Smooth muscle cell (in vitro differentiated cells): ENCODE data around the gene FMR1. TPM values are rescaled to one million over a fixed set of nuclear protein-coding genes. Genes with fewer than 3 reads are reported as not detected.

Source experiments
- DNase-seq: peaks from one replicate; lab custom pipeline; 2025; ENCODE audit not compliant: unreplicated experiment; lab: John Stamatoyannopoulos, UW
- H2AFZ ChIP-seq: fragments of 200-600 bp; sonication (generic); 2 replicates; pipeline ENCODE4 v1.6.0; 2016; ENCODE audit warnings: antibody characterized with exemption, low read depth, mild to moderate bottlenecking
- H3F3A ChIP-seq: fragments of 200-600 bp; sonication (generic); 2 replicates; pipeline ENCODE4 v1.6.0; 2017; ENCODE audit warnings: antibody characterized with exemption, low read depth
- H3K27ac ChIP-seq: fragments of 200-600 bp; sonication (generic); 2 replicates; pipeline ENCODE4 v1.5.1; 2016; ENCODE audit warnings: low read depth, mild to moderate bottlenecking
- H3K27me3 ChIP-seq: fragments of 200-600 bp; sonication (generic); 2 replicates; pipeline ENCODE4 v1.6.1; 2016; ENCODE audit warnings: low read depth, mild to moderate bottlenecking
- H3K36me3 ChIP-seq: fragments of 200-600 bp; sonication (generic); 2 replicates; pipeline ENCODE4 v1.5.1; 2016; ENCODE audit warnings: low read depth
- H3K4me1 ChIP-seq: fragments of 200-600 bp; sonication (generic); 2 replicates; pipeline ENCODE4 v1.5.1; 2016; ENCODE audit warnings: low read depth
- H3K4me2 ChIP-seq: fragments of 200-600 bp; sonication (generic); 2 replicates; pipeline ENCODE4 v1.6.0; 2016; ENCODE audit warnings: mild to moderate bottlenecking
- H3K4me3 ChIP-seq: fragments of 200-600 bp; sonication (generic); 2 replicates; pipeline ENCODE4 v1.5.1; 2016; ENCODE audit warnings: mild to moderate bottlenecking
- H3K79me2 ChIP-seq: fragments of 200-600 bp; sonication (generic); 2 replicates; pipeline ENCODE4 v1.6.0; 2016; ENCODE audit warnings: low read depth, mild to moderate bottlenecking
- H3K9ac ChIP-seq: fragments of 200-600 bp; sonication (generic); 2 replicates; pipeline ENCODE4 v1.6.0; 2016; ENCODE audit warnings: low read depth
- H3K9me3 ChIP-seq: fragments of 200-600 bp; sonication (generic); replicated peaks from 2 replicates; pipeline ENCODE4 v1.5.1; 2016; ENCODE audit warnings: low read depth
- H4K20me1 ChIP-seq: fragments of 200-600 bp; sonication (generic); 2 replicates; pipeline ENCODE4 v1.6.0; 2016; ENCODE audit warnings: low read depth
- WGBS: methylation state at CpG from one replicate; pipeline ENCODE4 v1.1.7; 2016; ENCODE audit warnings: low lambda C conversion rate; 5-methylcytosine and 5-hydroxymethylcytosine counted together
- polyA plus RNA-seq: library from polyadenylated mRNA; unstranded; fragments of >200 nt; fragmentation: Nextera tagmentation; extraction: Ambion mirVana; gene quantifications from 2 replicates; pipeline ENCODE4 v1.2.1, GENCODE V29; 2016
- small RNA-seq: library from RNA; depleted of rRNA; stranded (forward); fragments of <200 nt; gene quantifications from one replicate; pipeline ENCODE3, GENCODE V24; 2014
- total RNA-seq: library from RNA; depleted of rRNA; stranded (reverse); fragments of >200 nt; gene quantifications from 2 replicates; pipeline ENCODE4 v1.2.3, GENCODE V29; 2014
- TF ChIP-seq, protein P1 (sequence below): fragments of 200-600 bp; sonication (generic); IDR thresholded peaks from 2 replicates; pipeline ENCODE4 v1.5.1; 2017; ENCODE audit warnings: borderline replicate concordance, mild to moderate bottlenecking, antibody characterized with exemption; ENCODE audit not compliant: insufficient read depth, poor library complexity, severe bottlenecking

The FMR1 gene
- total and polyA plus RNA-seq, 2 experiments from 2014 or later: 13.9 to 52.2 TPM

DNA sequence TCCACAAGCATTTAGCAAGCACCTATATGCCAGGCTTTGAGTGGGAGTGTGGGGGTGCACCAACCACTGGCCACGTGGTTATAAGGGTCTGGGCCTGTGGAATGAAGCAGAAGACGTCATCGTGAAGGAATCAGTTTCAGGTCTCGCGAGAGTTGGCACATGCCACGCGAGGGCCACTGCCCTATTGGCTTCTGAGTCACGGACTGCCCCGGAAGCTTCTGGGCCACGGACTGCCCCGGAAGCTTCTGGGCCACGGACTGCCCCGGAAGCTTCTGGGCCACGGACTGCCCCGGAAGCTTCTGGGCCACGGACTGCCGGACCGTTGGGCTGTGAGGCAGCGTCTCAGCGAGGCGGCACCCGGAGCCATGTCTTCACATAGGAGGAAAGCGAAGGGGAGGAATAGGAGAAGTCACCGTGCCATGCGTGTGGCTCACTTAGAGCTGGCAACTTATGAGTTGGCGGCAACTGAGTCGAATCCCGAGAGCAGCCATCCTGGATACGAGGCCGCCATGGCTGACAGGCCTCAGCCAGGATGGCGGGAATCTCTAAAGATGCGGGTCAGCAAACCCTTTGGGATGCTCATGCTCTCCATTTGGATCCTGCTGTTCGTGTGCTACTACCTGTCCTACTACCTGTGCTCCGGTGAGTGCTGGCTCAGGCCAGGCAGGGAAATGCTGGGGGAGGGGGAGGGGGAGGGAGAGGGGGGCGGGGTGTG lies 69.5 kb downstream of the FMR1 start, which contains the start of gene FMR1NB:
TSS of gene FMR1NB (plus strand) at position 300 of the 715 bp plus-strand sequence. CDS start at position 366, 66 bp downstream.
- Histone ChIP-seq H3K27me3 (no peaks in the 10 kb centered on the region), H3K4me3 (no peak within 1 kb of the TSS), H2AFZ (no peak within 1 kb of the TSS), H3K9me3 (no peaks in the 10 kb centered on the region), H3K9ac (no peak within 1 kb of the TSS), H3K4me2 (no peak within 1 kb of the TSS), H3K36me3 (no peaks in the 10 kb centered on the region), H4K20me1 (no peaks in the 10 kb centered on the region), H3K79me2 (no peaks in the 10 kb centered on the region), H3F3A (no peaks in the 10 kb centered on the region), H3K4me1 (no peaks in the 10 kb centered on the region), H3K27ac (no peak within 1 kb of the TSS)
- WGBS: 88% methylated on average over 34 of the region's 35 CpGs
- TF ChIP-seq, protein P1, sequence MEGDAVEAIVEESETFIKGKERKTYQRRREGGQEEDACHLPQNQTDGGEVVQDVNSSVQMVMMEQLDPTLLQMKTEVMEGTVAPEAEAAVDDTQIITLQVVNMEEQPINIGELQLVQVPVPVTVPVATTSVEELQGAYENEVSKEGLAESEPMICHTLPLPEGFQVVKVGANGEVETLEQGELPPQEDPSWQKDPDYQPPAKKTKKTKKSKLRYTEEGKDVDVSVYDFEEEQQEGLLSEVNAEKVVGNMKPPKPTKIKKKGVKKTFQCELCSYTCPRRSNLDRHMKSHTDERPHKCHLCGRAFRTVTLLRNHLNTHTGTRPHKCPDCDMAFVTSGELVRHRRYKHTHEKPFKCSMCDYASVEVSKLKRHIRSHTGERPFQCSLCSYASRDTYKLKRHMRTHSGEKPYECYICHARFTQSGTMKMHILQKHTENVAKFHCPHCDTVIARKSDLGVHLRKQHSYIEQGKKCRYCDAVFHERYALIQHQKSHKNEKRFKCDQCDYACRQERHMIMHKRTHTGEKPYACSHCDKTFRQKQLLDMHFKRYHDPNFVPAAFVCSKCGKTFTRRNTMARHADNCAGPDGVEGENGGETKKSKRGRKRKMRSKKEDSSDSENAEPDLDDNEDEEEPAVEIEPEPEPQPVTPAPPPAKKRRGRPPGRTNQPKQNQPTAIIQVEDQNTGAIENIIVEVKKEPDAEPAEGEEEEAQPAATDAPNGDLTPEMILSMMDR: no peak
- no peak for DNase-seq

Small RNA genes lying within 50 kb of the gene (small RNA-seq; reads per million reads assigned to genes)
- not detected for gene RF02118

Other genes starting within 250 kb of the FMR1 start
- not detected in 2 replicates for gene FMR1NB, start 69.4 kb downstream of the FMR1 start, total RNA-seq
- gene FMR1NB, start 69.4 kb downstream of the FMR1 start, polyA plus RNA-seq: not detected in 2 replicates